Naive thymus-derived CD8-positive, alpha-beta T cell (primary cell): ENCODE data around the gene F5. TPM values are rescaled to one million over a fixed set of nuclear protein-coding genes. Genes with fewer than 3 reads are reported as not detected.

ENCODE experiments used
- ATAC-seq, 2 donors: fragments of 150-1000 bp; cut with Tn5 transposase in 1 of 2; sonication (Bioruptor Pico), chemical (Tn5 transposase) in 1 of 2; 1 replicate in 1 of 2; 2 replicates in 1 of 2; pipeline ENCODE4 v1.10.0; 2021; ENCODE audit warnings: mild to moderate bottlenecking in 2 of 2, moderate library complexity in 2 of 2
- POLR2A ChIA-PET: fragments of 350-600 bp; sonication (Branson Sonifier 250); formaldehyde crosslinking; loops from one replicate; lab custom pipeline; 2021; ENCODE audit warnings: antibody characterized with exemption; lab: Charles Lee
- DNase-seq, 10 donors: peaks; one replicate each; pipeline versions ENCODE4 v3.0.0 to v3.0.0-alpha.2; 2020 to 2022
- H3K27ac Mint-ChIP-seq, 10 donors: one replicate each; pipeline ENCODE4 v1.8.0; 2020 to 2022; ENCODE audit warnings: mild to moderate bottlenecking in 10 of 10, mixed read lengths in 10 of 10, moderate library complexity in 4 of 10, inconsistent platforms in 1 of 10
- H3K27me3 Mint-ChIP-seq, 5 donors: one replicate each; pipeline ENCODE4 v1.8.0; 2021 to 2022; ENCODE audit warnings: mixed read lengths in 5 of 5
- H3K36me3 Mint-ChIP-seq, 3 donors: one replicate each; pipeline ENCODE4 v1.8.0; 2020 to 2022; ENCODE audit warnings: mixed read lengths in 3 of 3, mild to moderate bottlenecking in 2 of 3, inconsistent platforms in 1 of 3
- H3K4me1 Mint-ChIP-seq, 4 donors: one replicate each; pipeline ENCODE4 v1.8.0; 2021 to 2022; ENCODE audit warnings: mixed read lengths in 4 of 4
- H3K4me3 Mint-ChIP-seq, 10 donors: one replicate each; pipeline ENCODE4 v1.8.0; 2020 to 2022; ENCODE audit warnings: mild to moderate bottlenecking in 10 of 10, mixed read lengths in 10 of 10, moderate library complexity in 6 of 10, inconsistent platforms in 1 of 10
- H3K9me3 Mint-ChIP-seq, 9 donors: one replicate each; pipeline ENCODE4 v1.8.0; 2020 to 2022; ENCODE audit warnings: mixed read lengths in 9 of 9, mild to moderate bottlenecking in 3 of 9, inconsistent platforms in 1 of 9, moderate library complexity in 1 of 9
- polyA plus RNA-seq, 3 donors: library from polyadenylated mRNA; unstranded; fragments of 300-500 nt; fragmentation: Illumina TruSeq; gene quantifications; one replicate each; pipeline ENCODE4 v1.2.3, GENCODE V29; 2021
- total RNA-seq, 8 experiments: library from RNA in 2 of 8; stranded (reverse) in 2 of 8; gene quantifications; one replicate each; pipeline ENCODE4 v1.2.3 and lab custom pipeline; 2021 to 2026

Gene F5
- under 1 TPM; 0.16 to 0.19 TPM for total RNA-seq
- under 1 TPM in 2 of 3 donors, not detected in 1; 0.23 to 0.91 TPM for polyA plus RNA-seq
- 0 to 183 (median 1.9) reads per million in 6 experiments for total RNA-seq (lab: John Stamatoyannopoulos, UW)

DNA sequence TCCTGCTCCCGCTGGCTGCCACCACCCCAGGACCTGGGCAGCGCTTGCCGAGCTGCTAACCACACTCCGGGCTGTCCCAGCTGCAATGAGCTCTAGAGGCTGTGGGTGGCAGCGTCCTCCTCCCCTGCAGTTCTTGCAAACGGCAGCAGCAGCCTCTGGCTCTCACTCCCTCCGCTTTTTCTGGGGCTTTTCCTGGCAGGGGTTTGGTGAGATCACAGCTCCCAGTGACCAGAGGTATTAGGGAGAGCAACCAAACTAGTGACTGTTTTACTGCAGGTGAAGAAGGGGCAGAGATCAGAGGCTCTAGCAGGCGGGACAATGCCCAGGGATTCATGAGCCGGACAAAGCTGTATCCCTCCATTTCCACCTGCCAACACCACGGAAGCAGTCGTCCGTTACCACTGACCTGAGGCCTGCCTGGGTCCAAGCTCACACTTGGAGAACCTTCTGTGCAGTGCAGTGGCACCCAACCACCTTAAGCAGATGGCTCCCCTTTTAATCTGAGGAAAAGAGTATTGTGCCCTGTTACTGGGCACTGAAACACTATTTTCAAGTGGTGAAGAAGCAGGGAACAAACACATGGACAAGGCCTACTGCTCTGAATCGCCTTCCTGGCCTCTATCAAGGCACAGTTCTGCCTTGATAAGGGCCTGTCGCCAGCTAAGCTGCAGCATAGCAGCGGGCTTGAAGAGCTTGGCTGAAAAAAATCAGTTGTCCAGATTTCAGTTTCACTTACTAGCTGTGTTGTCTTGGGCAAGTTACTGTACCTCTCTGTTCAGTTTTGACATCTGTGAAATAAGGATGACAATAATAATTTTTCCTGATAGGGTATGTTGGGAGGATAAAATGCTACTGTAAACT, at the start of gene F5:
Gene F5 (minus strand): TSS at position 87 of the 861 bp plus-strand sequence. CDS start 95 bp downstream, outside the sequence.
- peaks cover 0 to 14% (median 6%) of the 10 kb centered on the region in 5 donors for H3K27me3 Mint-ChIP-seq
- H3K27ac Mint-ChIP-seq = peak within 1 kb of the TSS in 5 of 10 donors; percentile 49 to 89 (median 78)
- POLR2A ChIA-PET = interaction anchor here (0.9 to 1.1 kb wide), 4 partner anchors 18 to 122 kb away, joined by 3 to 4 read pairs (median 3); no protein-coding TSS in a partner anchor

DNA sequence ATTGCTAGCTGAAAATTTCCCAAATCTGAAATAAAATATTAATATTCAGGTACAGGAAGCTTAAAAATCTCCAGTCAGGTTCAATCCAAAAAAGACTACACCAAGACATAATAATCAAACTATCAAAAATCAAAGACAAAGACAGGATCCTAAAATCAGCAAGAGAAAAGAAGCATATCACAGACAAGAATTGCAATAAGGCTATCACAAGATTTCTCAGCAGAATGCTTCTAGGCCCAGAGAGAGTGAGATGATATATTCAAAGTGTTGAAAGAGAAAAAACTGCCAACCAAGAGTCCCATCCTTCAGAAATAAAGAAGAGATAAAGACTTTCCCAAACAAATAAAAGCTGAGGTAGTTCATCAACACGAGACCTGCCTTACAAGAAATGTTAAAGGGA, 48.6 kb upstream of the F5 start:
- no peak for DNase-seq
- peaks cover 5 to 11% (median 7%) of the 10 kb centered on the region in 4 donors for H3K4me1 Mint-ChIP-seq
- H3K9me3 Mint-ChIP-seq = peaks cover 8 to 26% (median 20%) of the 10 kb centered on the region in 9 donors
- POLR2A ChIA-PET = interaction anchor here (1.0 to 1.3 kb wide), 3 partner anchors 8 to 19 kb away, joined by 3 to 4 read pairs (median 4); no protein-coding TSS in a partner anchor
- H3K4me3 Mint-ChIP-seq = no peak overlapping the region
- H3K27ac Mint-ChIP-seq = no peak overlapping the region
- no peak for ATAC-seq
- H3K36me3 Mint-ChIP-seq = peaks cover 0 to 17% (median 14%) of the 10 kb centered on the region in 3 donors
- no peaks in the 10 kb centered on the region for H3K27me3 Mint-ChIP-seq

More for the DNA sequence above, at the start of gene F5:
- Mint-ChIP-seq H3K36me3 (no peaks in the 10 kb centered on the region), H3K9me3 (no peaks in the 10 kb centered on the region), H3K4me1 (peaks cover 9 to 28% (median 23%) of the 10 kb centered on the region in 4 donors), H3K4me3 (peak within 1 kb of the TSS; percentile 72 to 85 (median 81))
- DNase-seq (peak; percentile 50 to 82 (median 66)), ATAC-seq (peak; percentile 100)

DNA sequence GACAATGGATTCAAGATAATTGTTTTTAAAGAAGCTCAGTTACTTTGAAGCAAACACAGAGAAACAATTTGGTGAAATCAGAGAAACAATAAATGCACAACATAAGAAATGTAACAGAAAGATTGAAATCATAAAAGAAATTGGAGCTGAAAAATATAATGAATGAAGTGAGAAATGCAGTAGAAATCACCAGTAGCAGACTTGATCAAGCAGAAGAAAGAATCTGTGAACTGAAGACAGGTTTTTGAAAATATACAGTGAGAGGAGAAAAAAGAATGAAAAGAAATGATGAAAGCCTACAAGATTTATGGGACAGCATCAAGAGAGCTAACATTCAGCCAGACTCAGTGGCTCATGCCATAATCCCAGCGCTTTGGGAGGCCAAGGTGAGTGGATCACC, 47.9 kb upstream of the F5 start:
- H3K27me3 Mint-ChIP-seq = no peaks in the 10 kb centered on the region
- peaks cover 0 to 14% (median 14%) of the 10 kb centered on the region in 3 donors for H3K36me3 Mint-ChIP-seq
- H3K4me3 Mint-ChIP-seq = peak overlapping the region in 1 of 10 donors; percentile 57
- peaks cover 7 to 12% (median 10%) of the 10 kb centered on the region in 4 donors for H3K4me1 Mint-ChIP-seq
- H3K27ac Mint-ChIP-seq = no peak overlapping the region
- POLR2A ChIA-PET = interaction anchor here (0.7 to 1.3 kb wide), 4 partner anchors 9 to 21 kb away, joined by 3 to 4 read pairs (median 4); no protein-coding TSS in a partner anchor
- H3K9me3 Mint-ChIP-seq = peaks cover 8 to 26% (median 17%) of the 10 kb centered on the region in 9 donors
- DNase-seq = no peak
- ATAC-seq = no peak

DNA sequence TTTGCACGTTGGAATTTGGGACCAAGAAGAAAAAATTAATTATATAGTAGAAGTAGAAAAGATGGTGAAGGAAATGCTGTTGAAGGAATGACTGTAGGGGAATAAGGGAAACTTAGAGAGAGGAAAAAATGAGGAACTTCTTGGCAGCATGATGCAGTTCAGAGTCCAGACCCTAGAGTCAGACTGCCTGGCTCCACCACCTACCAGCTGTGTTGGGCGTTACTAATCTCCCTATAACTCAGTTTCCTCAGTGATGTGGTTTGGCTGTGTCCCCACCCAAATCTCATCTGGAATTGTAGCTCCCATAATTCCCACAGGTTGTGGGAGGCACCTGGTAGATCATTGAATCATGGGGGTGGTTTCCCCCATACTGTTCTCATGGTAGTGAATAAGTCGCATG, 45.0 kb upstream of the F5 start:
- Mint-ChIP-seq H3K9me3 (peaks cover 8 to 23% (median 17%) of the 10 kb centered on the region in 9 donors), H3K4me1 (peaks cover 18 to 41% (median 38%) of the 10 kb centered on the region in 4 donors), H3K36me3 (peaks cover 0 to 14% (median 14%) of the 10 kb centered on the region in 3 donors), H3K27me3 (no peaks in the 10 kb centered on the region), H3K27ac (peak overlapping the region in 2 of 10 donors; percentile 21), H3K4me3 (no peak overlapping the region)
- POLR2A ChIA-PET = interaction anchor here (0.7 to 0.9 kb wide), 2 partner anchors 13 to 61 kb away, joined by 3 to 4 read pairs; no protein-coding TSS in a partner anchor
- DNase-seq = no peak
- no peak for ATAC-seq

DNA sequence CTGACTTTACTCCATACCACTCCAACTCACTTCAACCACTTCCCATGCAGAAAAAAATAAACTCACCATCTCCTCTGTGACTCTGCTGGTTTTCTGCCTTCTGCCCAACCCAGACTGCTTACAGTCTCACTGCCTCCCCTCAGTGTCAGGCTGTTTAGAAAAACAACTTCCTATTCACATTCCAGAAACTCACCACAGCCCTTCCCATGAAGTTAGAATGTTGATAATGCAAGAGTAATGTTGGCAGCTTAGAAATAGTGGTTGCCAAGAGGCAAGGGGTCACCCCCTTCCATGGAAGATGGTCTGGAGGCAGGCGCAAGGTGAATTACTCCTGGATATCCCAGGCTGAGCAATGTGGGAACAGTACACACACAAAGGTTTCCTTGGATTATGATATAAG, 43.7 kb upstream of the F5 start, which contains the start of gene SELP:
Gene SELP (minus strand): TSS at position 119 of the 400 bp plus-strand sequence. CDS start 50 bp downstream, at position 69.
- Mint-ChIP-seq H3K36me3 (peaks cover 0 to 13% (median 10%) of the 10 kb centered on the region in 3 donors), H3K4me3 (peak within 1 kb of the TSS in 5 of 10 donors; percentile 8 to 56 (median 26)), H3K4me1 (peaks cover 26 to 53% (median 50%) of the 10 kb centered on the region in 4 donors), H3K27ac (peak within 1 kb of the TSS in 8 of 10 donors; percentile 3 to 90 (median 70)), H3K27me3 (no peaks in the 10 kb centered on the region), H3K9me3 (peaks cover 4 to 17% (median 10%) of the 10 kb centered on the region in 9 donors)
- POLR2A ChIA-PET = interaction anchor here (1.1 to 1.9 kb wide), 3 partner anchors 17 to 53 kb away, joined by 3 to 6 read pairs (median 5); no protein-coding TSS in a partner anchor
- ATAC-seq (no peak), DNase-seq (no peak)

DNA sequence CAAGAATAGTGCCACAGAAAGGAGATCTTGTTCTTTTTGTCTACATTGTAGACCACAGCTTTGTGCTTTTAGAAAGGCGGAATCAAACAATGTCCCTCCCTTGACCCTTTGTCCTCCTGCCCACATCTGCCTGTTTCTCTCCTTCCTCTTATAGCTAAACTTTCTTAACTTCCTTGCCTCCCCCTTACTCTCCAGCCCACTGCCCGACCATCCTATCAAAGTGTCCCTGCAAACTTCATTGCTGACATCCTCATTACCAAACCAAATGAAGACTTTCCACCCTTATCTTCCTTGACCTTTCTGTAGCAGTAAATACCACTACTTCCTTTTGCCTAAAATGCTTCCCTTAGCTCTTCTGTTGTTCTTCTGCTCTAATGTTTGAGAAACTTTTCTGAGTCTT, 38.6 kb upstream of the F5 start:
- no peaks in the 10 kb centered on the region for H3K27me3 Mint-ChIP-seq
- POLR2A ChIA-PET = interaction anchor here (0.6 to 1.6 kb wide), 2 partner anchors 10 to 68 kb away, joined by 3 to 4 read pairs; no protein-coding TSS in a partner anchor
- peaks cover 0 to 2% (median 0%) of the 10 kb centered on the region in 9 donors for H3K9me3 Mint-ChIP-seq
- H3K4me1 Mint-ChIP-seq = peaks cover 43 to 81% (median 80%) of the 10 kb centered on the region in 4 donors
- ATAC-seq (no peak), DNase-seq (no peak)
- no peaks in the 10 kb centered on the region for H3K36me3 Mint-ChIP-seq
- peak overlapping the region in 8 of 10 donors; percentile 5 to 71 (median 34) for H3K4me3 Mint-ChIP-seq
- H3K27ac Mint-ChIP-seq = peak overlapping the region; percentile 11 to 82 (median 70)

DNA sequence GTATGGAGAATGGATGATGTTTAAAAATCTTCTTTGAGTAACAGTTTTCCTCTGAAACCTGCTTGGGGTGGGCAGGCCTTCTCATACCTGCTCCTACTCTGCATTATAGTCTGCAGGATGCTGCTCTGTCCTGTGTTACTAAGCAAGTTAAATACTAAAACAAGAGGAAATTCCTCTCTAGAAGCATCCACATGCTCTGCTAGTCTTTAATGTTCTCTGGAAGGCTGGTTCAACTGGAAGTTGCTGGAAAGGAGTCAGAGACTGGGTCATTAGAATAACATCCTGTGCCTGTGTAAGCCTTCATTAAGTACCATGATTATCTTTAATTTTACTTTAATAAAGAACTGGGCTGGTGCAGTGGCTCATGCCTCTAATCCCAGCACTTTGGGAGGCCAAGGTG, 37.8 kb upstream of the F5 start:
- no peaks in the 10 kb centered on the region for H3K36me3 Mint-ChIP-seq
- peak overlapping the region in 7 of 10 donors; percentile 3 to 55 (median 30) for H3K4me3 Mint-ChIP-seq
- DNase-seq = no peak
- peaks cover 0 to 2% (median 0%) of the 10 kb centered on the region in 9 donors for H3K9me3 Mint-ChIP-seq
- no peaks in the 10 kb centered on the region for H3K27me3 Mint-ChIP-seq
- H3K4me1 Mint-ChIP-seq = peaks cover 41 to 73% (median 72%) of the 10 kb centered on the region in 4 donors
- peak overlapping the region in 8 of 10 donors; percentile 53 to 89 (median 74) for H3K27ac Mint-ChIP-seq
- POLR2A ChIA-PET = no interaction called here
- ATAC-seq = peak in 1 of 2 donors; percentile 12

DNA sequence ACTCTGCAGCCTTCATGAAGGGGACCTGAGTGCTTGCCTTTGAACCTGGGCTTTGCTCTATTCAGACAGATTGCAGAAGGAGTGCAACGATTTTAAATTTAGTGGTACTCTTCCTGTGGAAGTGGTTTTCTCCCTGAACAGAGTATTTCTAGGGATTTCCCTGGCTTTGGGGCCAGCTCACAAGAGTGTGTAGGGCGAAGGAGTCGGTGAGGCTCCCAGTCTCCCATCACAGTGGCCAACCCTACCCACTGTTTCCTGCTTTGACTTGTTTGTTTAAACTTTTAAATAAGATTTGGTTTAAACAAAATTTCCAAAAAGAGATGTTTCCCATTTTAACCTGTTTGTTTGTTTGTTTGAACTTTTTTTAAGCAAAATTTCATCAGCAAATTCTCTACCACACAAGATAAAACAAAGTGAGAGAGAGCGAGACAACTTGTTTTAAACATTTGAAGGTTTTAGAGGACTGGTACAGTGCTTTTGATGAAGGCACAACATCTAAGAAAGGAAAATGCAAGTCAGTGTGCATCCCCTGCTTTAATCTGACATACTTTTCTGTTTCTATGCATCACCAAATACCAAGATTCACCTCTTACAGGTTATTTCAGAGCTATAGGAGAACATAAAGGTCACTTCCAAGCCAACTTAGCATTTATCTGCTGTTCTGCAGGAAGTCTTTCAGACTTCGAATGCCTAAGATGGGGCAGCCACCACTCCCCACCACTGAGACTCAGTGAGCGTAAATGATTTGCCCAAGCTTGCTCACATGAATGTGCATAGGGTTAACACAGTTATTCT, 37.0 kb upstream of the F5 start:
- H3K4me3 Mint-ChIP-seq = peak overlapping the region in 6 of 10 donors; percentile 9 to 55 (median 34)
- POLR2A ChIA-PET = interaction anchor here (1.0 kb wide), 1 partner anchor 69 kb away, joined by 3 read pairs; no protein-coding TSS in a partner anchor
- DNase-seq (peak in 2 of 10 donors; percentile 18 to 23), ATAC-seq (peak; percentile 42 to 61)
- H3K4me1 Mint-ChIP-seq = peaks cover 41 to 68% (median 67%) of the 10 kb centered on the region in 4 donors
- peaks cover 0 to 2% (median 0%) of the 10 kb centered on the region in 9 donors for H3K9me3 Mint-ChIP-seq
- H3K27me3 Mint-ChIP-seq = no peaks in the 10 kb centered on the region
- H3K36me3 Mint-ChIP-seq = no peaks in the 10 kb centered on the region
- H3K27ac Mint-ChIP-seq = peak overlapping the region; percentile 26 to 89 (median 64)

DNA sequence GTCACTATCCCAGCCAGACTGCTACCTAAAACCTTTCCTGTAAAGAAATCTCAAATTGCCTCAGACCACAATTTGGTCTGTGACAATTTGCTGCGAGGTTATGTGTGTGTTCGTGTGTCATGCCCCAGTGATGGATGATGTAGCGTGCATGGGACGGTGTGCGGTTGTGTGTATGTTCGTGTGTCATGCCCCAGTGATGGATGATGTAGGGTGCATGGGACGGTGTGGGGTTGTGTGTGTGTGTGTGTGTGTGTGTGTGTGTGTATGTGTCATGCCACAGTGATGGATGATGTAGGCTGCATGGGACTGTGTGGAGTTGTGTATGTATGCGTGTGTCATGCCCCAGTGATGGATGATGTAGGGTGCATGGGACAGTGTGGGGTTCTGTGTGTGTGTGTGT, 34.3 kb upstream of the F5 start:
- no peaks in the 10 kb centered on the region for H3K36me3 Mint-ChIP-seq
- H3K27me3 Mint-ChIP-seq = no peaks in the 10 kb centered on the region
- H3K4me1 Mint-ChIP-seq = peaks cover 32 to 53% (median 45%) of the 10 kb centered on the region in 4 donors
- POLR2A ChIA-PET = no interaction called here
- no peak for DNase-seq
- H3K4me3 Mint-ChIP-seq = peak overlapping the region in 1 of 10 donors; percentile 38
- H3K9me3 Mint-ChIP-seq = peaks cover 0 to 2% (median 0%) of the 10 kb centered on the region in 9 donors
- no peak for ATAC-seq
- H3K27ac Mint-ChIP-seq = peak overlapping the region in 7 of 10 donors; percentile 14 to 84 (median 70)

DNA sequence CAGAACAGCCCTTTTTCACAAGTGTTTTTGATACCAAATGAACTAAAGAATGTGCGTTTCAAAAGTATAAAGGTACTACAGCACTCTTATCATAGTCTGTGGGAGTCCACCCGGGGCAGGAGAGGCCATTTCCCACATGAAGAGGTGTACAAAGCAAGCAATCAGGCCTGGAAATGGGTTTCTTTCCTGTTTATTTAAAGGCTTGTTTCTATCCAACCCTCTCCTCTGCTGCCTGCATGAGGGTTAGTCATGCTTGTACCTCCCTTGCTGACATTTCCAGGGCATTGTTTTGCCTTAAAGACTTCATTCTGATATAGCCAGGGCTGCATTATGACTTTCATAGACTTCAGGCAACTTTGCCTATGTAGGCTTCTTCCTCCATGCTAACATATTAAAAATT, 32.1 kb upstream of the F5 start:
- H3K27ac Mint-ChIP-seq = no peak overlapping the region
- no peak for ATAC-seq
- POLR2A ChIA-PET = no interaction called here
- H3K27me3 Mint-ChIP-seq = no peaks in the 10 kb centered on the region
- H3K36me3 Mint-ChIP-seq = no peaks in the 10 kb centered on the region
- no peak overlapping the region for H3K4me3 Mint-ChIP-seq
- H3K4me1 Mint-ChIP-seq = peaks cover 27 to 39% (median 32%) of the 10 kb centered on the region in 4 donors
- no peak for DNase-seq
- peaks cover 0 to 2% (median 0%) of the 10 kb centered on the region in 9 donors for H3K9me3 Mint-ChIP-seq

DNA sequence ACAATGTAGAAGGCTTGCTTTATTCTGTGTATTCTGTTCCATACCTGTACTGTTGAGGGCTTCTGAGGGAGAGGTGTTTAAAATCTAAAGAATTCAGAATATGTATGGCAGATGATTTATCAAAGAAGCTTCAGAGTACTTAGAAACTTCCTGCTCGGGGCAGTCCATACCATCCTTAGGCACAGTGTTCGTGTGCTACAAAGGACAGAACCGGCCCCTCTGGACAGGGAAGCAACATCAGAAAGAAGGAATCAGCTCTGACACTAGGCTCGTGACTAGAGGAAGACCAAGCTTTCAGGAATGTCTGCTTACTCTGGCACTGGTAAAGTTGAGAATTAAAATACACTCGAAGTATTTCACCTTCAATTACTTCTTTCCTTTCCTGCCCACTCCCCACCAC, 29.5 kb upstream of the F5 start:
- H3K27me3 Mint-ChIP-seq = no peaks in the 10 kb centered on the region
- peak overlapping the region in 3 of 10 donors; percentile 3 to 64 (median 33) for H3K27ac Mint-ChIP-seq
- POLR2A ChIA-PET = interaction anchor here (1.3 to 1.4 kb wide), 2 partner anchors 12 to 13 kb away, joined by 3 read pairs; no protein-coding TSS in a partner anchor
- no peak for ATAC-seq
- peaks cover 26 to 40% (median 27%) of the 10 kb centered on the region in 4 donors for H3K4me1 Mint-ChIP-seq
- H3K9me3 Mint-ChIP-seq = peaks cover 0 to 2% (median 0%) of the 10 kb centered on the region in 9 donors
- no peak for DNase-seq
- no peak overlapping the region for H3K4me3 Mint-ChIP-seq
- peaks cover 0 to 8% (median 0%) of the 10 kb centered on the region in 3 donors for H3K36me3 Mint-ChIP-seq
